Raji (cell line): ENCODE results near the gene EXOC1L.

Source experiments
- POLR2A ChIP-seq: IDR thresholded peaks from 2 replicates; pipeline ENCODE4 v1.6.1; 2011; ENCODE audit warnings: low read depth, low read length, control low read depth; ENCODE audit not compliant: insufficient read depth

The EXOC1L gene

GRCh38 chr4:55866973-55867574 lies 47.5 kb downstream of the EXOC1L start:
- TF ChIP-seq POLR2A = no peak

- TF ChIP-seq POLR2A = no peak
These were observed 49.0 kb downstream of the EXOC1L start for GRCh38 chr4:55868581-55869090.

GRCh38 chr4:55871299-55871800 lies 51.8 kb downstream of the EXOC1L start:
- no peak for TF ChIP-seq POLR2A

GRCh38 chr4:55874831-55875230 lies 55.2 kb downstream of the EXOC1L start:
- TF ChIP-seq POLR2A = no peak

- no peak for TF ChIP-seq POLR2A
These were observed 56.8 kb downstream of the EXOC1L start for GRCh38 chr4:55876387-55876786.

- no peak for TF ChIP-seq POLR2A
These were observed 59.6 kb downstream of the EXOC1L start for GRCh38 chr4:55879224-55879623.

GRCh38 chr4:55880652-55881280 lies 61.2 kb downstream of the EXOC1L start:
- no peak for TF ChIP-seq POLR2A

- TF ChIP-seq POLR2A = no peak
These were observed 64.7 kb downstream of the EXOC1L start for GRCh38 chr4:55884093-55884850.

GRCh38 chr4:55884851-55885219 lies 65.2 kb downstream of the EXOC1L start:
- no peak for TF ChIP-seq POLR2A
